HG03439 (cell line): Measurements from ENCODE around the gene CTNNA3.

Experiments used
- ATAC-seq: cut with Tn5 transposase; IDR thresholded peaks from one replicate; pipeline ENCODE4 v1.9.1; 2021; ENCODE audit warnings: mild to moderate bottlenecking, moderate library complexity; ENCODE audit not compliant: unreplicated experiment

CTNNA3 gene

DNA sequence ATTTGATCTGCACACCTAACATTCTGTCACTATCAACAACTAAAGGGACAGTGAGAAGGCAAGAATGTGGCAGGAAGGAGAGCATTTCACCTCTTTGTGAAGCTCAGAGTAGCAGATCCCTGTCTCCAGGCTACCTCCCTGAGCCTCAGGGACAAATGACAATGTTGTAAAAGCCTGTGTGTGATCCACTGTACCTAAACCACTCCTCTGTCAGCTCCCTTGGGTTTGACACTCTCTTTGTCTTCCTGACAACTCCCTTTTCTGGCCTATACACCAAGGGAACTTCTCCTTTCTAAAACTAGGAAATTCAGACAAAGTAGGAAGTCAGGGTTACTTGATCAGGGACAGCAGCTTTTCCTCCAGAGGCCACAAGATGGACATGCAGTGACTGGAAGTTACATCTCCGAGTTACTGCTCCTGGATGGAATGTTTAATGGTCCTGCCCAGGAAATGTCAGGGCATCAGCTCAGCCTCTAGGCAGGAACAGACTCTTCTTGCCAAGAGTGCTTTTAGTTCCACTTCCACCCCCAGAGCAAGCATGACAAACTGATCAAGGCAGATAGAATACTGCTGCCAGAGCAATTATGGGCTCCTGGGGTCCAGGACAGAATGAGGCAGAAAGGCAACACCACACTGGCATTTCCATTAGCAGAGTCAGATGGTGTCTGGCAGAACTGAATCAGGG lies 1784.7 kb downstream of the CTNNA3 start:
- no peak for ATAC-seq

DNA sequence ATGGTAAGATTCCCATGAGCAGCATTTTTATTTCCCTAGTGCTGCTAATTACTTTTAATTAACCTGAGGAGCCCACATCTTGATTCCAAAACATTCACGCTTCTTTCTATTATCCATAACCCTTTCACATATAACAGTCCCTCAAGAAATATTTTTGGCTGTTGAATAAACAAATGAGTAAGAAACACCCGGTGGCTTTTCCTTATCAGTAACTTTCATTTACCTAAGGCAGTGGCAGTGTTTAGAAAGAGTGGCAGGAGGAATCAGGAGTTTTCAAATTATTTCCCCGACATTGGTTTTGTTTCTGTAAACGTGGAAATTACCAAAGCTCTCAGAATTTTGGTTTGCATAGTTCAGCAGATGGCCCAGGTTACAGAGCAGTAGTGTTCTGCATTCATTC lies 1785.8 kb downstream of the CTNNA3 start:
- no peak for ATAC-seq

DNA sequence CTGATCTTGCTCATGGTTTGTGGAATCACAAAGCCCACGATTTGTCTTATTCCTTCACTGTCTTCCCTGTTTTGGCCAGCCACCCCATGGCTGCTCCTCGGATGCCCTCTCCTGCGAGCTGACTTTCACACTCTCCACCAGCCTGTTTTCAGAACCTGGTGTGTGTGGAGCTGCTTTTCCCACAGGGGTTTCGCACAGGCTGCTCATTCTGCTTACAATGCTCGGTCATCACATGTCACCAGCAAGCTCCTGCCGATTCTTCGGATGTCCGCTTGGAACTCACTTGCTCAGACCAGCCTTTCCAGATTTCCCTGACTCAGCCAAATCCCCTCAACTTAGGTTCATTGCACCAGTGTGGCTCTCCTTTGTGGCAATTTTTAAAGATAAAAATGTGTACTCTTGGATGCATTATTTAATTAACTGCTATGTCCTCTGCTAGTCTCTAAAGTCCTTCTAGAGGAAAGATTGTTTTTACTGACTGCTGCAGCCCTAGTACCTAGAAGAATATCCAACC lies 1788.7 kb downstream of the CTNNA3 start:
- no peak for ATAC-seq

DNA sequence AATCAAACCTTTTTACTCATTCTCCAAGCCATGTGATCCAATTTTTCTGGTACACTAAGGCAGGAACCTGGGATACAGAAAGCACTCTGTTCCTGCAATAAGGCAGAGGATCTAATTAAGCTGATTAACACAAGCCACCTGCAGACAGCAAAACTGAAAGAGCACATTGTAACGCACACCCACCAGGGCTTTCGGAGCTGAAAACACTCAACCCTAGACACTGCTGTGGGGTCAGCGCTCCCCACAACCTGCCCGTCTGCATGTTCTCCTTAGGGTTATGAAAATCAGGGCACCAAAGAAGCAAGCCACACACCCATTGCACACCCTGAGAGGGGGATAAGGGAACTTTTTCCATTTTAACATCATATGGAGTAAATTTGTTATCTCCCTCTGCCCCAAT lies 1792.4 kb downstream of the CTNNA3 start:
- ATAC-seq, result no peak

DNA sequence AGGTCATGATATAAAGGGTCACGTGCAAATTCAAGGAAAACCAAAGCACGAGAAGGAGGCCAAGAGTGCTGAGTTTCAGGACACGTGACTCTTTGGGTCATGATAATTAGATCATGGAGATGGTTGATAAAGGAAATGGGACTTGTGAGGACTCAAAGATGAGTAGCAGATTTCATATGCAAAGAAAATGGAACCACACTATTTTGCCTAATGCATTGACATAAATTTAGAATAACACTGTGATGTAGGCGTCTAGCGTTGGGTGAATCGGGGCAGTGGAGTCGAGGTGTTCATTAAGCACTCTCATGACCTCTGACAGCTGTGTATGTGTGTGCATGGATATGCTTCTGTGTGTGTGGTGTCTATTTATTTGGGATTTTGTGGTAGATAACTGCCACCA lies 1795.7 kb downstream of the CTNNA3 start:
- no peak for ATAC-seq

DNA sequence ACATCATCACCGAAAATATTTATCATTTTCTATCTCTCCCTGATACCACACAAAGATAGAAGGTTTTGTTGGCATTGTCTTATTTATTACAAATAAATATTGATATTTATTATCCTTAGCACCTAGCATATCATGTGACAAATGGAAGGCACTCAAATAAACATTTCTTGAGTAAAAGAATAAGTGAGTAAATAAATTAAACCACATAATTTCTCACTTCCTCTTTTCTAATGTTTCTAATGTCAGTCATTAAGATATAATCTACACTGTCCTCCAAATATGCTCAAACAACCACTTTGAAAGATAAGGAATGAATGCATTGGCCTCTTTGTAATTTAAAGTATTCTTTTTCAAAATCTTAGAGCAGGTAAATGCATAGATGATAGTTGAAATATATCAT lies 1797.9 kb downstream of the CTNNA3 start:
- ATAC-seq, result no peak

DNA sequence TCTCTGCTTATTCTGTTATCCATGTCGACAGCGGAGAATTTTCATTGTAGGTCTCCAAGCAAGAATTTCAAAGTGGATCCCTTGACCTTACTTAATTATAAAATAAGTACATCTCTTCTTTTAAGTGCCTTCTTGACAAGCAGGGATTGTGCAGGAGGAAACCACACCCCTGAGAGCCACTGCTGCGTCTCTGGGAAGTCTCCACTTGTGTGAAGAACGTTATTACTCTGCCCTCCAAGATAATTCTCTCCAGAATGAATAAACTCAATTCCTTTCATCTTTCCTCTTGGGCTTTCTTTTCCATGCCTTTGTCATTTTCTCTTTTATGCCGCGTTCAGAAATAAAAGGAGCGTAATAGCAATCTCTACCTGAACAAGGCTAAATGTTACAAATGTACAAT lies 1801.0 kb downstream of the CTNNA3 start:
- ATAC-seq, result no peak

DNA sequence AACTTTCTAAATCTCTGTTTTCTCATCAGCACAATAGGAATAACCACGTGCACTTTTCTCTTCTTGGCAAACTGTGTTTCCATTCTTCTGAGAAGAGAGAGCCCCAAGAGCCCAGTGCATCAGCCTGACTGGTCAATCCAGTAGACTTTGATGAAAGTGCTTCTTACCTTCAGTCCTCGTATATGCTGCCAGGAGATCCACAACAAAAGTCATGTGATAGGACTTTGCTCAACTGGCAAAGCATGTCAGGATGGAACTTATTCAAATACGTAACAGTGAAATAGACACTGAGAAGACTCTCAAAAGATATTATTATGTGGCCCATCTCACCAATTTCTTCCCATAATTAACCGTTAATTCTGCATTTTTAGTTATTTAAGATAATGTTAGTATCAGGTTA lies 1801.6 kb downstream of the CTNNA3 start:
- ATAC-seq, result no peak

DNA sequence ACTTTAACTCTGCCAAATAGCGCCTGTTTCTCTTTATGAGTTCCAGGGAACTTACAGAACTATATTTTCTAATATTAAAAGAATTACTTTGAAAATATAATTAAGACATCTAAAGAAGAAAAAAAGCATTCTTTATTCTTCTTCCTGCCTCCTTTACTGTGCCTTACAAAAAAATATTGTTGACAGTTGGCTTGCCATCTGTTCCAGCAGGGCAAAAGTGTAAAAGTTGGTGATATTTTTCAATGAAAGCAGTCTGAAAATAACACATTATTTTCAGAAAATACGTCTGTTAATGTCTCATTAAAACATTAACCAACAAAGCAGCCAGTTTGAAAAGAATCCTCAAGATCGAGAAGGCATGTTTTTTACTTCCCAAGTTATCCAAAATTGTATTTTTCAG lies 1802.3 kb downstream of the CTNNA3 start:
- ATAC-seq, result no peak

DNA sequence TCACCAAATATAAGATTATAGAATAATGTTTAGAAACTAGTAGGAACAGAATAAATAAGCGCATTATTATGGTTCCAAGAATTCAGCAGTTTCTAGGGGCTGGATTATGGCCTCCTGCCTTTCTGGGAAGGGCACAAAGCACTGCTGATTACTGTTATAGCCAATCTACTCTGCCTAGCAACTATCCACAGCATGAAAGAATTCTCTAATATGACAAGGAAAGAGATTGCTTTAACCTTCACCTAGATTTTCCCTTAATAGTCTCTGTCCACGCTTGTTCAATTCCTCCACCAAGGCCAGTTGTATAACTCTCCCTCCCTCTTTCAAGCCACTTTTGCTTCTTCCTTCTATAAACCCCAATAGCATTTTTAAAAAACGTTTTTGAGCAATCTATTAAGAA lies 1803.7 kb downstream of the CTNNA3 start:
- no peak for ATAC-seq

DNA sequence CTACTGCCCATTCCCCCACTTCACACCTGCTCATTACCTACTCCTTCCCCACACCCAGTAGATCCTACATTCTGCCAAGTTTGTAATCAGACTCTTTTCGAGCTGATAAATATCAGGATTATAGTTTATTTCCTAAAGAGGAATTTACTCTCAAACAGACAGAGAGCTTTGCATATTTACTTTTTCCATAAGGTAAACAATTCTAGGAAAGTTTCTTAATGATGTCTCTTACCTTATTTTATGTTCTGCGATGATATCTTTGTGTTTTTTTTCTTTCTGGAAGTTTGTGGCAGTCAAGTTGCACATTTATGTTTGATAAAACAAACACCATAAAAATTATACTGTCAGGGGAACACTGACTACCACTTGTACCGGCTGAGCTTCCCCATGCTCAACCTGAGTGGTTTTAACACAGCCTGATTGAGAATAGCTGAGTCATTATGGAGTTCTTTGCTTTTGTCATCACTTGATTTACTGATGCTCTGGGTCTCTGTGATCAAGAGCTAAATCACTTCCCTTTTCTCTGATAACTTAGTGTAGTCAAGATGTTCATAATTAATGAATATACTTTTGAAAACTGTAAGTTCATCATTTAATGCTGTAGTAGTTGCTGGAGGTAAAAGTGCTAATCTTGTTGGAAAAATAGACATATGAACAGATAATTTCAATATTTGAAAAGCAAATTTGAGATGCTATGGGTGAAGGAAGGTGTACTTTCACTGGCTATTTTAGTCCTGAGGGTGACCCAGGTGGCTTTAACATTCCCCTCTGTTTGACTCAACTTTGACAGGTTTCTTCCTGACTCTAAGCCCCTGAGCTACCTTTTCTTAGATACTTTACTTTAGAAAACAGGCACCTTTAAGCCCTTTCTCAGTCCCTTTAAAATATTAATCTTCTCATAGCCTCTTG lies 1804.7 kb downstream of the CTNNA3 start:
- peak; percentile 85 for ATAC-seq

DNA sequence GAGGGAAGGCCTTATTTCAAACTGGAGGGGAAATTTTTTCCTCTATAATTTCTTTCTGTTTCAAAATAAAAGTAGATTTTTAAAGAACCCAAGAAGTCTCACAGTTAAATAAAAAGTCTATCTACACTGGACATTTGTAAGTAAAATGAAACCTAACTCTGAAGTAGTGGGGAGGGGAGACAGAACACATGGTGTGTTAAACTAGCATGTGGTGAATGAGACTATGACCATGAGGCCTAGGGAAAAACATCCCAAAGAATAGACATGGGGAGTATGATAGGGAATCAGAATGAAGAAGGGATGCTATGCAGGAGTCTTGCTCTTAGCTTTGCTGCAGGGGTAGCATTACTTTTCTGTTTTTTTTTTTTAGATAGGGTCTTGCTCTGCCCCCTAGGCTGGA lies 1831.5 kb downstream of the CTNNA3 start:
- ATAC-seq, result no peak

DNA sequence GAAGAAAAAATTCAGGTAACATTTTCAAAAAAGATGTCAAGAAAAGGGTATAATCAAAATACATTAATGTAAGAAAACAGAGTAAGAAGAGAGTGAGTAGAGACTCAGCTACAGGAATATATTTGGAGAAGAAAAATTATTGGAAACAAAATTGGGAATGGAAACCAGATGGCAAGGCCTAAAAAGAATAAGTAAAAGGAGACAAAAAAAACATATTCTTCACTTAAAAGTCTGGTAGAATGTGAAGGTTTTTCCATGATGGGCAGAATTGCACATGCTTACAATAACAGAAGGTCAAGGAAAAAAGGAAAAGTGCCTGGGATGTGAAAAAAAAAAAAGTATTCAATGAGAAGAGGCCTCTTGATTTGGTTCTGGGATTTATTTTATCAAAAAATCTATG lies 1832.0 kb downstream of the CTNNA3 start:
- ATAC-seq, result no peak
